Subcutaneous adipose tissue (tissue), 4 donors: Measurements from ENCODE around the gene DLGAP1. TPM values are rescaled to one million over a fixed set of nuclear protein-coding genes. Genes with fewer than 3 reads are reported as not detected.

Experiments
- CTCF ChIP-seq: fragments of 450-650 bp; IDR thresholded peaks from one replicate; pipeline ENCODE4 v1.5.1; 2016; ENCODE audit warnings: low read depth, mild to moderate bottlenecking, control low read depth, antibody characterized with exemption, moderate library complexity
- total RNA-seq, 4 donors: library from RNA; depleted of rRNA; stranded (reverse); fragments of >200 nt; gene quantifications; one replicate each; pipeline ENCODE4 v1.1.0, GENCODE V29; 2016

DLGAP1 gene
- total RNA-seq, 4 donors from 2014 or later, result 0.44 to 3.3 (median 0.99) TPM

- TF ChIP-seq CTCF, result no peak
Observed at GRCh38 chr18:3620146-3621119, 834.7 kb downstream of the DLGAP1 start.

- no peak for TF ChIP-seq CTCF
Observed at GRCh38 chr18:3619746-3620145, 835.4 kb downstream of the DLGAP1 start.

- no peak for TF ChIP-seq CTCF
Observed at GRCh38 chr18:3619222-3619621, 835.9 kb downstream of the DLGAP1 start.

GRCh38 chr18:3616744-3617143 is 838.4 kb downstream of the DLGAP1 start:
- TF ChIP-seq CTCF, result no peak

- TF ChIP-seq CTCF, result no peak
Observed at GRCh38 chr18:3616142-3616541, 839.0 kb downstream of the DLGAP1 start.

- no peak for TF ChIP-seq CTCF
Observed at GRCh38 chr18:3615374-3615985, 839.6 kb downstream of the DLGAP1 start.

GRCh38 chr18:3612315-3612714 is 842.8 kb downstream of the DLGAP1 start:
- TF ChIP-seq CTCF, result no peak
